PFSK-1 (cell line): Measurements from ENCODE around the gene ESR1.

ENCODE experiments used
- POLR2AphosphoS5 ChIP-seq: IDR thresholded peaks from 2 replicates; pipeline ENCODE4 v1.6.1; 2012; ENCODE audit warnings: low read depth, mild to moderate bottlenecking, control low read depth, low read length, moderate library complexity
- TAF1 ChIP-seq: IDR thresholded peaks from 2 replicates; pipeline ENCODE4 v1.6.1; 2012; ENCODE audit warnings: low read length, control low read depth, borderline replicate concordance; ENCODE audit not compliant: insufficient read depth
- TF ChIP-seq, protein P1 (sequence below), 2 experiments: IDR thresholded peaks; 2 replicates each; pipeline versions ENCODE4 v1.6.1 to v1.8.0; 2011 to 2012; ENCODE audit warnings: low read depth in 2 of 2, low read length in 2 of 2, control low read depth in 1 of 2, inconsistent platforms in 1 of 2, mild to moderate bottlenecking in 1 of 2, moderate library complexity in 1 of 2; ENCODE audit not compliant: insufficient read depth in 1 of 2

DNA sequence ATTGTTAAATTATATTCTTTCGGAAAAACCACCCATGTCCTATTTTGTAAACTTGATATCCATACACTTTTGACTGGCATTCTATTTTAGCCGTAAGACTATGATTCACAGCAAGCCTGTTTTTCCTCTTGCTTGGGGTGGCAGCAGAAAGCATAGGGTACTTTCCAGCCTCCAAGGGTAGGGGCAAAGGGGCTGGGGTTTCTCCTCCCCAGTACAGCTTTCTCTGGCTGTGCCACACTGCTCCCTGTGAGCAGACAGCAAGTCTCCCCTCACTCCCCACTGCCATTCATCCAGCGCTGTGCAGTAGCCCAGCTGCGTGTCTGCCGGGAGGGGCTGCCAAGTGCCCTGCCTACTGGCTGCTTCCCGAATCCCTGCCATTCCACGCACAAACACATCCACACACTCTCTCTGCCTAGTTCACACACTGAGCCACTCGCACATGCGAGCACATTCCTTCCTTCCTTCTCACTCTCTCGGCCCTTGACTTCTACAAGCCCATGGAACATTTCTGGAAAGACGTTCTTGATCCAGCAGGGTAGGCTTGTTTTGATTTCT, 2.1 kb upstream of the ESR1 start:
- TF ChIP-seq, protein P1, sequence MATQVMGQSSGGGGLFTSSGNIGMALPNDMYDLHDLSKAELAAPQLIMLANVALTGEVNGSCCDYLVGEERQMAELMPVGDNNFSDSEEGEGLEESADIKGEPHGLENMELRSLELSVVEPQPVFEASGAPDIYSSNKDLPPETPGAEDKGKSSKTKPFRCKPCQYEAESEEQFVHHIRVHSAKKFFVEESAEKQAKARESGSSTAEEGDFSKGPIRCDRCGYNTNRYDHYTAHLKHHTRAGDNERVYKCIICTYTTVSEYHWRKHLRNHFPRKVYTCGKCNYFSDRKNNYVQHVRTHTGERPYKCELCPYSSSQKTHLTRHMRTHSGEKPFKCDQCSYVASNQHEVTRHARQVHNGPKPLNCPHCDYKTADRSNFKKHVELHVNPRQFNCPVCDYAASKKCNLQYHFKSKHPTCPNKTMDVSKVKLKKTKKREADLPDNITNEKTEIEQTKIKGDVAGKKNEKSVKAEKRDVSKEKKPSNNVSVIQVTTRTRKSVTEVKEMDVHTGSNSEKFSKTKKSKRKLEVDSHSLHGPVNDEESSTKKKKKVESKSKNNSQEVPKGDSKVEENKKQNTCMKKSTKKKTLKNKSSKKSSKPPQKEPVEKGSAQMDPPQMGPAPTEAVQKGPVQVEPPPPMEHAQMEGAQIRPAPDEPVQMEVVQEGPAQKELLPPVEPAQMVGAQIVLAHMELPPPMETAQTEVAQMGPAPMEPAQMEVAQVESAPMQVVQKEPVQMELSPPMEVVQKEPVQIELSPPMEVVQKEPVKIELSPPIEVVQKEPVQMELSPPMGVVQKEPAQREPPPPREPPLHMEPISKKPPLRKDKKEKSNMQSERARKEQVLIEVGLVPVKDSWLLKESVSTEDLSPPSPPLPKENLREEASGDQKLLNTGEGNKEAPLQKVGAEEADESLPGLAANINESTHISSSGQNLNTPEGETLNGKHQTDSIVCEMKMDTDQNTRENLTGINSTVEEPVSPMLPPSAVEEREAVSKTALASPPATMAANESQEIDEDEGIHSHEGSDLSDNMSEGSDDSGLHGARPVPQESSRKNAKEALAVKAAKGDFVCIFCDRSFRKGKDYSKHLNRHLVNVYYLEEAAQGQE (IDR thresholded peaks at IDR 0.05; ENCODE audit: insufficient read depth in 1 of 2, low read depth in 2 of 2, low read length in 2 of 2): no peak
- no peak for TF ChIP-seq TAF1
- no peak for TF ChIP-seq POLR2AphosphoS5
